ENCODE results near the gene ARL10.

ARL10 gene

DNA sequence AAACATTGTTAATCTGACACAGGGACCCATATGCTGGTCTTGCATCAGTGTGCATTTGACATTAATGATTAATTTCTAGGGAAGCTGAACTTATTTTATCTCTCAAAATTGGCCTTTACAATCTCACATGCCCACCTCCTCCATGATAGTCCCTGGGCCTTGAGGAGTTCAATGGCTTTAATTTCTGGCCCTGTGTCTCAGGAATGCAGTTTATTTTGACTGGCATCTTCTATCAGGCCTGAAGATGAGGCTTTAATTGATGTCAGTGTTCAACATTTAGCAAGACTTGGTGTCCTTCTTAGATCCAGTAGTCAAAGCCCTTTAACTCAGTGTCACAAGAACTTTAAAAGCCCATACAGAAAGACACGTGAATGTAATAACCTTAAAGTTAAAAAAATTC, 61.6 kb downstream of the ARL10 start:
- TF ChIP-seq, protein P1, sequence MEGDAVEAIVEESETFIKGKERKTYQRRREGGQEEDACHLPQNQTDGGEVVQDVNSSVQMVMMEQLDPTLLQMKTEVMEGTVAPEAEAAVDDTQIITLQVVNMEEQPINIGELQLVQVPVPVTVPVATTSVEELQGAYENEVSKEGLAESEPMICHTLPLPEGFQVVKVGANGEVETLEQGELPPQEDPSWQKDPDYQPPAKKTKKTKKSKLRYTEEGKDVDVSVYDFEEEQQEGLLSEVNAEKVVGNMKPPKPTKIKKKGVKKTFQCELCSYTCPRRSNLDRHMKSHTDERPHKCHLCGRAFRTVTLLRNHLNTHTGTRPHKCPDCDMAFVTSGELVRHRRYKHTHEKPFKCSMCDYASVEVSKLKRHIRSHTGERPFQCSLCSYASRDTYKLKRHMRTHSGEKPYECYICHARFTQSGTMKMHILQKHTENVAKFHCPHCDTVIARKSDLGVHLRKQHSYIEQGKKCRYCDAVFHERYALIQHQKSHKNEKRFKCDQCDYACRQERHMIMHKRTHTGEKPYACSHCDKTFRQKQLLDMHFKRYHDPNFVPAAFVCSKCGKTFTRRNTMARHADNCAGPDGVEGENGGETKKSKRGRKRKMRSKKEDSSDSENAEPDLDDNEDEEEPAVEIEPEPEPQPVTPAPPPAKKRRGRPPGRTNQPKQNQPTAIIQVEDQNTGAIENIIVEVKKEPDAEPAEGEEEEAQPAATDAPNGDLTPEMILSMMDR (IDR thresholded peaks at IDR 0.05; ENCODE audit: insufficient read depth, low read depth, low read length, missing control alignments), result no peak
- DNase-seq (ENCODE audit: low read depth), result no peak
- no peak overlapping the region for H3K4me3 ChIP-seq (ENCODE audit: low read depth, low read length)

DNA sequence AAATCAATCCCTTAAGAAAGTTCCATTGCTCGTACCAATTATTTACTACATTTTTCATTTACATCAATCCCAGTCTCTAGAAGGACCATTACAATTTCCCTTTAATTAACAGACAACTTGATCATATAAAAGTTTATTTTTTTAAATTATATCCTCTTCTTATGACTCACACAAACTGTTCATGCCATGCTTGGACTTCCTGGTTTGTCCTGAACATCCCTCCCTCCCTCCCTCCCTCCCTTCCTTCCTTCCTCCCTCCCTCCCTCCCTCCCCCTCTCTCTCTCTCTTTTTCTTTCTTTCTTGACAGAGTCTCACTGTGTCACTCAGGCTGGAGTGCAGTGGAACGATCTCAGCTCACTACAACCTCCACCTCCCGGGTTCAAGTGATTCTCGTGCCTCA, 62.7 kb downstream of the ARL10 start:
- no peak overlapping the region for H3K4me3 ChIP-seq (ENCODE audit: low read depth, low read length)
- no peak for DNase-seq (ENCODE audit: low read depth)
- TF ChIP-seq, protein P1 (IDR thresholded peaks at IDR 0.05; ENCODE audit: insufficient read depth, low read depth, low read length, missing control alignments), result no peak

DNA sequence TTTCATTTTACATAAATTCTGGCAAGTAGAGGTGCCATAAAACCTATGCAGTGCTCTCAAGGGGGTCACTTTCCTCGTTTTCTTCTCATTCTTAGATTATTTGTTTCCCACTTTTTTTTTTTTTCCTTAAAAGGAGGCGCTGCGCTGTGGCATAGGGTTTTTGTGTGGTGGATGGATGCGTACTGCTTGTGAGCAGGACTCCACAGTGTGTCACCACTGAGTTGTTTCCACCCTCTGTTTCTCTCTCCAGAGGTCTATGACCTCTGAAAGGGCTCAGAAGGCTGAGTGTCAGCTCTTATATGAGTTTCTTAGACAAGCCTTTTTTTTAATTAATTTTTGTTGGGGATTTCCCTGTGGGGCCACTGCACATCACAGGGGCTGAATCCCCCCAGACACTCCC, 64.7 kb downstream of the ARL10 start:
- no peak overlapping the region for H3K4me3 ChIP-seq (ENCODE audit: low read depth, low read length)
- TF ChIP-seq, protein P1 (IDR thresholded peaks at IDR 0.05; ENCODE audit: insufficient read depth, low read depth, low read length, missing control alignments), result no peak
- DNase-seq (ENCODE audit: low read depth), result no peak

All from GM12865 (cell line).